SK-N-SH (cell line): ENCODE measurements around the gene HMOX2. TPM values are rescaled to one million over a fixed set of nuclear protein-coding genes. Genes with fewer than 3 reads are reported as not detected.

Source experiments
- CTCF ChIA-PET: fragments of 300-600, 350-600 bp; formaldehyde crosslinking; extraction: SDS; loops from one replicate; lab custom pipeline; 2021; lab: Yijun Ruan, JAX
- POLR2A ChIA-PET: fragments of 350-600 bp; sonication (Branson Sonifier 250); formaldehyde crosslinking; extraction: SDS; loops from one replicate; lab custom pipeline; 2020; ENCODE audit warnings: antibody characterized with exemption, inconsistent platforms; lab: Yijun Ruan, JAX
- DNase-seq: peaks from one replicate; pipeline ENCODE4 v3.0.0; 2012
- H2AFZ ChIP-seq: fragments of 200-600 bp; sonication (generic); 2 replicates; pipeline ENCODE4 v1.8.1; 2016; ENCODE audit warnings: antibody characterized with exemption, mild to moderate bottlenecking, low read depth
- H3F3A ChIP-seq: fragments of 200-600 bp; sonication (generic); replicated peaks from 2 replicates; pipeline ENCODE3; 2016; ENCODE audit warnings: antibody characterized with exemption, mild to moderate bottlenecking; ENCODE audit not compliant: insufficient read depth
- H3K27ac ChIP-seq, 2 experiments: fragments of 200-500 bp in 1 of 2; fragments of 200-600 bp in 1 of 2; sonication (Bioruptor generic) in 1 of 2; sonication (generic), shearing (Covaris generic) in 1 of 2; 2 replicates each; pipeline versions ENCODE4 v1.5.1 to v1.6.1; 2014 to 2016; ENCODE audit warnings: low read depth in 2 of 2, inconsistent platforms in 1 of 2, low read length in 1 of 2, mild to moderate bottlenecking in 1 of 2, mixed read lengths in 1 of 2
- H3K27me3 ChIP-seq: fragments of 200-600 bp; sonication (generic), shearing (Covaris generic); 2 replicates; pipeline ENCODE4 v1.6.1; 2016; ENCODE audit warnings: mixed run types; ENCODE audit not compliant: insufficient read depth
- H3K36me3 ChIP-seq, 2 experiments: fragments of 200-500 bp in 1 of 2; fragments of 200-600 bp in 1 of 2; sonication (Bioruptor generic) in 1 of 2; sonication (generic) in 1 of 2; replicated peaks in 1 of 2; 2 replicates each; pipeline versions ENCODE3 to v1.5.1; 2014 to 2016; ENCODE audit warnings: low read length in 1 of 2, mild to moderate bottlenecking in 1 of 2; ENCODE audit not compliant: insufficient read depth in 2 of 2, control insufficient read depth in 1 of 2
- H3K4me1 ChIP-seq, 2 experiments: fragments of 200-500 bp in 1 of 2; fragments of 200-600 bp in 1 of 2; sonication (Bioruptor generic) in 1 of 2; sonication (generic), shearing (Covaris generic) in 1 of 2; 2 replicates each; pipeline versions ENCODE4 v1.5.1 to v1.6.1; 2014 to 2016; ENCODE audit warnings: low read depth in 1 of 2, low read length in 1 of 2, mixed run types in 1 of 2; ENCODE audit not compliant: insufficient read depth in 2 of 2, control insufficient read depth in 1 of 2
- H3K4me2 ChIP-seq: fragments of 200-600 bp; sonication (generic), shearing (Covaris generic); 2 replicates; pipeline ENCODE4 v1.6.1; 2017; ENCODE audit warnings: mixed run types
- H3K4me3 ChIP-seq, 2 experiments: fragments of 200-500 bp in 1 of 2; fragments of 200-600 bp in 1 of 2; sonication (Bioruptor generic) in 1 of 2; sonication (generic), shearing (Covaris generic) in 1 of 2; 2 replicates each; pipeline versions ENCODE4 v1.5.1 to v1.8.1; 2014 to 2016; ENCODE audit warnings: low read depth in 2 of 2, inconsistent platforms in 1 of 2, low read length in 1 of 2, mild to moderate bottlenecking in 1 of 2, mixed read lengths in 1 of 2, moderate library complexity in 1 of 2
- H3K79me2 ChIP-seq: fragments of 200-600 bp; sonication (generic); 2 replicates; pipeline ENCODE4 v1.8.1; 2017; ENCODE audit warnings: mild to moderate bottlenecking; ENCODE audit not compliant: insufficient read depth
- H3K9ac ChIP-seq: fragments of 200-600 bp; sonication (generic); 2 replicates; pipeline ENCODE4 v1.6.1; 2017; ENCODE audit warnings: mixed run types
- H3K9me2 ChIP-seq: fragments of 200-600 bp; sonication (generic); 2 replicates; pipeline ENCODE4 v1.6.1; 2017; ENCODE audit warnings: mixed run types
- H3K9me3 ChIP-seq: fragments of 200-600 bp; sonication (generic); 2 replicates; pipeline ENCODE4 v1.6.1; 2017; ENCODE audit warnings: mixed run types, mild to moderate bottlenecking, moderate library complexity
- H4K20me1 ChIP-seq: fragments of 200-600 bp; sonication (generic); 2 replicates; pipeline ENCODE4 v1.6.1; 2017; ENCODE audit warnings: mild to moderate bottlenecking, mixed run types; ENCODE audit not compliant: insufficient read depth
- IRF3 ChIP-seq: fragments of 150-350 bp; IDR thresholded peaks from 2 replicates; pipeline ENCODE4 v1.6.1; 2016; ENCODE audit warnings: mild to moderate bottlenecking, low read depth, low read length
- NFIC ChIP-seq: IDR thresholded peaks from 2 replicates; pipeline ENCODE4 v1.4.0; 2012; ENCODE audit warnings: borderline replicate concordance
- NRF1 ChIP-seq: IDR thresholded peaks from 2 replicates; pipeline ENCODE4 v1.6.1; 2012; ENCODE audit warnings: low read depth, mild to moderate bottlenecking, low read length
- REST ChIP-seq: IDR thresholded peaks from 2 replicates; pipeline ENCODE4 v1.6.1; 2012; ENCODE audit warnings: mild to moderate bottlenecking, low read depth, low read length, moderate library complexity
- USF2 ChIP-seq: fragments of 150-350 bp; IDR thresholded peaks from 2 replicates; pipeline ENCODE4 v1.6.1; 2017; ENCODE audit warnings: antibody characterized with exemption, low read length, low read depth, borderline replicate concordance
- WGBS: methylation state at CpG from one replicate; pipeline ENCODE4 v1.1.6; 2017; ENCODE audit warnings: low lambda C conversion rate; 5-methylcytosine and 5-hydroxymethylcytosine counted together
- polyA plus RNA-seq, 3 experiments: library from polyadenylated mRNA; depleted of rRNA; stranded (reverse); fragments of >200 nt; gene quantifications; 2 replicates each; pipeline ENCODE4 v1.2.3, GENCODE V29; 2012

The HMOX2 gene
- polyA plus RNA-seq, 1 of the 3 experiments (the other 2 are of a cell fraction) = 65.1 TPM

- TF ChIP-seq NRF1 (no peak), REST (peak; percentile 93)
- peaks cover 26 to 49% of the 10 kb centered on the region in 2 experiments for H3K36me3 ChIP-seq
Observed at GRCh38 chr16:4454623-4455022, 21.6 kb upstream of the HMOX2 start.

GRCh38 chr16:4455081-4455480, 21.1 kb upstream of the HMOX2 start:
- POLR2A ChIA-PET = interaction anchor here (1.3 kb wide), 1 partner anchor 10 kb away, joined by 3 read pairs; no protein-coding TSS in a partner anchor
- Histone ChIP-seq H3K4me1 (no peaks in the 10 kb centered on the region), H3K79me2 (no peaks in the 10 kb centered on the region), H3K9me3 (no peaks in the 10 kb centered on the region), H3K9me2 (no peaks in the 10 kb centered on the region), H4K20me1 (no peaks in the 10 kb centered on the region), H3K4me2 (no peak overlapping the region), H3K27me3 (no peaks in the 10 kb centered on the region)
- CTCF ChIA-PET = interaction anchor here (0.8 kb wide), 1 partner anchor 13 kb away, joined by 4 read pairs; no protein-coding TSS in a partner anchor
- 86% methylated on average over 9 of the region's 14 CpGs for WGBS
- DNase-seq = no peak
- TF ChIP-seq REST = no peak
- TF ChIP-seq USF2 = no peak
- TF ChIP-seq IRF3 = no peak
- TF ChIP-seq NFIC = no peak
- TF ChIP-seq, all 33 proteins: peak for 0
- Histone ChIP-seq H3K9ac (no peak overlapping the region), H3K4me3 (no peak overlapping the region), H2AFZ (no peak overlapping the region), H3F3A (peaks cover 7% of the 10 kb centered on the region), H3K27ac (no peak overlapping the region), H3K36me3 (peaks cover 23 to 46% of the 10 kb centered on the region in 2 experiments)

More at GRCh38 chr16:4454623-4455022, 21.6 kb upstream of the HMOX2 start:
- CTCF ChIA-PET = interaction anchor here (0.8 kb wide), 1 partner anchor 13 kb away, joined by 4 read pairs; no protein-coding TSS in a partner anchor
- peaks cover 5% of the 10 kb centered on the region for H3F3A ChIP-seq
- H3K4me2 ChIP-seq = no peak overlapping the region
- H3K79me2 ChIP-seq = no peaks in the 10 kb centered on the region
- no peak overlapping the region for H3K9ac ChIP-seq
- H4K20me1 ChIP-seq = no peaks in the 10 kb centered on the region
- H3K4me3 ChIP-seq = no peak overlapping the region
- WGBS = 93% methylated on average over 7 of the region's 9 CpGs
- no peak overlapping the region for H3K27ac ChIP-seq
- H3K9me2 ChIP-seq = no peaks in the 10 kb centered on the region
- no peak for DNase-seq
- H2AFZ ChIP-seq = no peak overlapping the region
- H3K4me1 ChIP-seq = no peaks in the 10 kb centered on the region
- POLR2A ChIA-PET = interaction anchor here (1.3 kb wide), 1 partner anchor 11 kb away, joined by 3 read pairs; no protein-coding TSS in a partner anchor
- no peaks in the 10 kb centered on the region for H3K27me3 ChIP-seq
- no peaks in the 10 kb centered on the region for H3K9me3 ChIP-seq
